IMR-90 (cell line): ENCODE data around the gene GPR173. TPM values are rescaled to one million over a fixed set of nuclear protein-coding genes. Genes with fewer than 3 reads are reported as not detected.
A peak's percentile ranks its signal among the peaks of the same experiment; 100 is the strongest.

Experiments used
- ATAC-seq: fragments of 200-7000 bp; cut with Tn5 transposase; 2 replicates; pipeline ENCODE4 v1.9.1; 2020; ENCODE audit warnings: low read depth, mild to moderate bottlenecking, moderate library complexity
- BruUV-seq: library from RNA; stranded (reverse); fragments of 400-500 nt; replicated peaks from 2 replicates; lab custom pipeline; 2021; lab: Mats Ljungman, UMichigan
- CTCF ChIA-PET: fragments of 300-600 bp; formaldehyde crosslinking; extraction: SDS; loops from one replicate; lab custom pipeline; 2021; ENCODE audit warnings: antibody characterized with exemption; lab: Yijun Ruan, JAX
- POLR2A ChIA-PET: fragments of 300-600 bp; sonication (Branson Sonifier 250); formaldehyde crosslinking; loops from one replicate; lab custom pipeline; 2022; ENCODE audit warnings: antibody characterized with exemption; ENCODE audit not compliant: unreplicated experiment; lab: Charles Lee
- DNase-seq: peaks from one replicate; pipeline ENCODE4 v3.0.0; 2013
- H2AFZ ChIP-seq: replicated peaks from 2 replicates; pipeline ENCODE3; 2013; ENCODE audit warnings: low read length, mild to moderate bottlenecking; ENCODE audit not compliant: poor library complexity
- H2AK5ac ChIP-seq: 2 replicates; pipeline ENCODE4 v1.6.1; 2013; ENCODE audit warnings: low read depth, low read length, inconsistent platforms
- H2AK9ac ChIP-seq: replicated peaks from 2 replicates; pipeline ENCODE3; 2013; ENCODE audit warnings: mild to moderate bottlenecking, low read depth, low read length, moderate library complexity; ENCODE audit not compliant: poor library complexity
- H2BK120ac ChIP-seq: 2 replicates; pipeline ENCODE4 v1.6.1; 2013; ENCODE audit warnings: low read depth, low read length, inconsistent platforms
- H2BK15ac ChIP-seq: 3 replicates; pipeline ENCODE4 v1.6.1; 2013; ENCODE audit warnings: low read depth, low read length, inconsistent platforms
- H2BK20ac ChIP-seq: 2 replicates; pipeline ENCODE4 v1.6.1; 2013; ENCODE audit warnings: low read depth, mild to moderate bottlenecking, inconsistent platforms, low read length, moderate library complexity
- H2BK5ac ChIP-seq: 2 replicates; pipeline ENCODE4 v1.6.1; 2013; ENCODE audit warnings: mild to moderate bottlenecking, low read depth, low read length, inconsistent platforms; ENCODE audit not compliant: poor library complexity, severe bottlenecking
- H3K14ac ChIP-seq: replicated peaks from 2 replicates; pipeline ENCODE4 v1.6.1; 2013; ENCODE audit warnings: low read depth, low read length, inconsistent platforms
- H3K18ac ChIP-seq: 2 replicates; pipeline ENCODE4 v1.6.1; 2013; ENCODE audit warnings: low read depth, low read length, control low read depth
- H3K23ac ChIP-seq: 2 replicates; pipeline ENCODE4 v1.6.1; 2013; ENCODE audit warnings: low read depth, low read length, inconsistent platforms
- H3K27ac ChIP-seq: 2 replicates; pipeline ENCODE4 v1.5.1; 2013; ENCODE audit warnings: mild to moderate bottlenecking, control low read depth, low read length; ENCODE audit not compliant: insufficient read depth
- H3K27me3 ChIP-seq: 2 replicates; pipeline ENCODE4 v1.6.1; 2013; ENCODE audit warnings: low read length; ENCODE audit not compliant: control insufficient read depth, insufficient read depth
- H3K36me3 ChIP-seq: 2 replicates; pipeline ENCODE4 v1.6.1; 2013; ENCODE audit warnings: low read length, mixed read lengths; ENCODE audit not compliant: control insufficient read depth, insufficient read depth
- H3K4ac ChIP-seq: 2 replicates; pipeline ENCODE4 v1.6.1; 2013; ENCODE audit warnings: low read depth, low read length, inconsistent platforms
- H3K4me1 ChIP-seq: 2 replicates; pipeline ENCODE4 v1.6.1; 2013; ENCODE audit warnings: low read length, mixed read lengths; ENCODE audit not compliant: control insufficient read depth, insufficient read depth
- H3K4me2 ChIP-seq: 2 replicates; pipeline ENCODE4 v1.6.1; 2013; ENCODE audit warnings: low read depth, mild to moderate bottlenecking, control low read depth, low read length, moderate library complexity
- H3K4me3 ChIP-seq: 2 replicates; pipeline ENCODE4 v1.5.1; 2013; ENCODE audit warnings: low read depth, mild to moderate bottlenecking, control low read depth, low read length, moderate library complexity; ENCODE audit not compliant: insufficient read depth
- H3K56ac ChIP-seq: 2 replicates; pipeline ENCODE4 v1.6.1; 2013; ENCODE audit warnings: low read length, inconsistent platforms; ENCODE audit not compliant: insufficient read depth; ENCODE audit errors: extremely low read depth
- H3K79me1 ChIP-seq, 2 experiments: 2 replicates each; pipeline ENCODE4 v1.6.1; 2013; ENCODE audit warnings: low read length in 2 of 2, inconsistent platforms in 1 of 2, low read depth in 1 of 2
- H3K9ac ChIP-seq: 2 replicates; pipeline ENCODE4 v1.6.1; 2013; ENCODE audit warnings: low read depth, low read length, control low read depth
- H3K9me1 ChIP-seq: 2 replicates; pipeline ENCODE4 v1.6.1; 2013; ENCODE audit warnings: low read length, inconsistent platforms; ENCODE audit not compliant: insufficient read depth
- H3K9me3 ChIP-seq: 2 replicates; pipeline ENCODE4 v1.6.1; 2013; ENCODE audit warnings: low read length; ENCODE audit not compliant: control insufficient read depth, insufficient read depth
- H4K20me1 ChIP-seq: 2 replicates; pipeline ENCODE4 v1.6.1; 2013; ENCODE audit warnings: low read length, inconsistent platforms; ENCODE audit not compliant: insufficient read depth
- H4K5ac ChIP-seq: 2 replicates; pipeline ENCODE4 v1.6.1; 2013; ENCODE audit warnings: mild to moderate bottlenecking, low read depth, low read length, control low read depth
- H4K8ac ChIP-seq, 2 experiments: 2 replicates each; pipeline ENCODE4 v1.6.1; 2013; ENCODE audit warnings: low read depth in 2 of 2, low read length in 2 of 2, control low read depth in 1 of 2, inconsistent platforms in 1 of 2
- H4K91ac ChIP-seq: 2 replicates; pipeline ENCODE4 v1.6.1; 2013; ENCODE audit warnings: low read depth, low read length, inconsistent platforms; ENCODE audit not compliant: insufficient read depth
- BHLHE40 ChIP-seq: fragments of 150-350 bp; IDR thresholded peaks from 2 replicates; pipeline ENCODE4 v1.6.1; 2016; ENCODE audit warnings: mild to moderate bottlenecking, low read depth, low read length
- CEBPB ChIP-seq: IDR thresholded peaks from 2 replicates; pipeline ENCODE4 v1.6.1; 2012; ENCODE audit warnings: low read depth, low read length, improper control_type of control experiment
- CHD1 ChIP-seq: IDR thresholded peaks from 2 replicates; pipeline ENCODE4 v1.6.1; 2012; ENCODE audit warnings: low read depth, low read length, improper control_type of control experiment
- FOS ChIP-seq: fragments of 150-350 bp; IDR thresholded peaks from 2 replicates; pipeline ENCODE4 v1.6.1; 2016; ENCODE audit warnings: low read depth, low read length
- MAFK ChIP-seq: IDR thresholded peaks from 2 replicates; pipeline ENCODE4 v1.6.1; 2012; ENCODE audit warnings: low read depth, low read length, improper control_type of control experiment
- MXI1 ChIP-seq: IDR thresholded peaks from 2 replicates; pipeline ENCODE4 v1.6.1; 2012; ENCODE audit warnings: low read depth, mild to moderate bottlenecking, low read length, moderate library complexity, borderline replicate concordance
- POLR2A ChIP-seq: IDR thresholded peaks from 2 replicates; pipeline ENCODE4 v1.6.1; 2012; ENCODE audit warnings: mild to moderate bottlenecking, low read depth, low read length
- WGBS, 2 experiments: methylation state at CpG; one replicate each; pipeline versions ENCODE4 v1.1.5 to v1.1.7; 2013; ENCODE audit warnings: missing lambda C conversion rate in 2 of 2; ENCODE audit not compliant: insufficient read length in 1 of 2; ENCODE audit errors: extremely low coverage in 2 of 2; 5-methylcytosine and 5-hydroxymethylcytosine counted together
- dilution Hi-C: fragments of 300-500 bp; cut with HindIII; formaldehyde crosslinking; loops from one replicate; pipeline ENCODE4 v1.14.3; 2018; ENCODE audit warnings: low sequenced_read_pairs; ENCODE audit not compliant: unreplicated experiment
- in situ Hi-C: fragments of 300-500 bp; cut with MboI; formaldehyde crosslinking; loops from 3 replicates; pipeline ENCODE4 v1.14.3; 2019; ENCODE audit warnings: low sequenced_read_pairs, inconsistent platforms, mixed read lengths
- intact Hi-C: fragments of 100-400 bp; cut with micrococcal nuclease; formaldehyde crosslinking; loops from 2 replicates; pipeline ENCODE4 v1.10.0; 2022
- polyA plus RNA-seq, 3 experiments: library from polyadenylated mRNA; depleted of rRNA; stranded (reverse); fragments of >200 nt; gene quantifications; 2 replicates each; pipeline ENCODE4 v1.2.3, GENCODE V29; 2012; ENCODE audit warnings: low replicate concordance in 1 of 3
- total RNA-seq: library from RNA; depleted of rRNA; stranded (reverse); fragments of >200 nt; gene quantifications from 2 replicates; pipeline ENCODE4 v1.2.3, GENCODE V29; 2012
- TF ChIP-seq, protein P1 (sequence below): conservative IDR thresholded peaks from 2 replicates; pipeline ENCODE4 v1.5.1; 2012; ENCODE audit warnings: mild to moderate bottlenecking, low read depth, low read length, improper control_type of control experiment

The GPR173 gene
- total and polyA plus RNA-seq, 2 of the 4 experiments (the other 2 are of a cell fraction) = 0.90 to 6.1 TPM

DNA sequence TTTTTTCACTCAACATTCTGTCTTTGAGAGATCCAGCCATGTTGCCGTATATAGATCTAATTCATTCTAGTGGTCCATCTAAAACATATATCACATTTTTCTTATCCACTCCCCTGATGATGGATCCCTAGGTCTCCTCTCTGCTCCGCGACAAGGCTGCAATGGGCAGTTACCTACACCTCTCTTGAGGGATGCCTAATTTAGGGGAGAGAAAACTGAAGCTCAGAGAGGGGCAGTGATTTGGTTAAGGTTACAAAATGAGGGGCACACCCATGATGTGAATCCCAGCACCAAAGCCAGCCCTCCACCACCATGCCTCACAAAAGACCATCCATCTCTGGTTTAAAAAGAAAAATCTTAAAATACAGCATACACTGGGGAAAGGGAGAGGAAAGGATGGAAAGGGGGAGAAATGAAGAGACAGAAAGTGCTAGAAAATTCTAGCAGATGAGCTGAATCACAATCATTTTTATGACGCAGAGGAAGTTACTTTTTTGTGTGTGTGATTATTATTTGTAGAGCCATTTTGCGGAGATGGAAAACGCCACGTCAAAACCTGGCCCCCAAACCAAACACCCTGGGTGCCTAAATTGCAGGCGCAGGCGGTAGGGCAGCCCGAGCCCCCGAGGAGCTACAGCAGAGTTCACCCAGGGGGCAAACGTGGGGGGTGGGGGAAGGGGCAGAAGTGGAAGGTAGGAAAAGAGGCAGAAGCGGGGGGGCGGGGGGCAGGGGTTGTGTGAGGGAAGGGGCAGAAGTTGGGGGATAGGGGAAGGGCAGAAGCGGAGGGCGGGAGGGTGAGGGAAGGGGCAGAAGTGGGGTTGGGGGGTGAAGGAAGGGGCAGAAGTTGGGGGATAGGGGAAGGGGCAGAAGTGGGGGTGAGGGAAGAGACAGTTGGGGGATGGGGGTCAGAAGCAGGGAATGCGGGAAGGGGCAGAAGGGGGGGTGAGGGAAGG is 32.3 kb downstream of the GPR173 start:
- Histone ChIP-seq H3K4me2 (peak overlapping the region; percentile 85), H3K27me3 (no peaks in the 10 kb centered on the region; the same call in 1 of the 2 replicates), H3K4ac (peak overlapping the region; percentile 83), H3K56ac (peak overlapping the region; percentile 43; the same call in 1 of the 2 replicates), H2BK15ac (0 out of 3 replicates have a peak overlapping the region, but pooled peaks have one; percentile 74), H3K23ac (peak overlapping the region; percentile 27; the same call in 1 of the 2 replicates), H3K14ac (peak overlapping the region; percentile 50; the same call in 1 of the 2 replicates), H3K4me3 (peak overlapping the region; percentile 30; the same call in 1 of the 2 replicates), H3K18ac (peak overlapping the region; percentile 77), H2AK5ac (peak overlapping the region; percentile 65), H3K27ac (peak overlapping the region; percentile 88), H2BK5ac (peak overlapping the region; percentile 63), H2AK9ac (peak overlapping the region; percentile 90), H3K36me3 (peaks cover 25% of the 10 kb centered on the region), H3K9ac (peak overlapping the region; percentile 66), H2BK120ac (peak overlapping the region; percentile 6; the same call in 1 of the 2 replicates), H3K9me1 (peaks cover 8% of the 10 kb centered on the region), H4K8ac (peak overlapping the region; percentile 38 to 43; a peak in 3 of 4 replicates), H2BK20ac (peak overlapping the region; percentile 41), H2AFZ (peak overlapping the region; percentile 60), H3K9me3 (no peaks in the 10 kb centered on the region), H4K91ac (peak overlapping the region; percentile 40; the same call in 1 of the 2 replicates), H3K4me1 (peaks cover 3% of the 10 kb centered on the region; the same call in 1 of the 2 replicates), H4K20me1 (peaks cover 29% of the 10 kb centered on the region), H4K5ac (peak overlapping the region; percentile 90), H3K79me1 (peaks cover 8 to 37% of the 10 kb centered on the region in 2 experiments; a peak in 2 of 4 replicates)
- dilution Hi-C loops = no loop called here
- CTCF ChIA-PET = no interaction called here
- WGBS, 2 experiments = no CpG with 5 or more reads among the region's 17 CpGs
- POLR2A ChIA-PET = no interaction called here
- BruUV-seq = no TSS peak
- intact Hi-C loops = no loop called here
- in situ Hi-C loops = no loop called here
- DNase-seq = peak; percentile 43
- TF ChIP-seq MXI1 (no peak), FOS (no peak), CHD1 (no peak), BHLHE40 (no peak), MAFK (no peak), CEBPB (no peak), POLR2A (0 out of 2 replicates have a peak, but pooled peaks have one; percentile 35)
- TF ChIP-seq, protein P1, sequence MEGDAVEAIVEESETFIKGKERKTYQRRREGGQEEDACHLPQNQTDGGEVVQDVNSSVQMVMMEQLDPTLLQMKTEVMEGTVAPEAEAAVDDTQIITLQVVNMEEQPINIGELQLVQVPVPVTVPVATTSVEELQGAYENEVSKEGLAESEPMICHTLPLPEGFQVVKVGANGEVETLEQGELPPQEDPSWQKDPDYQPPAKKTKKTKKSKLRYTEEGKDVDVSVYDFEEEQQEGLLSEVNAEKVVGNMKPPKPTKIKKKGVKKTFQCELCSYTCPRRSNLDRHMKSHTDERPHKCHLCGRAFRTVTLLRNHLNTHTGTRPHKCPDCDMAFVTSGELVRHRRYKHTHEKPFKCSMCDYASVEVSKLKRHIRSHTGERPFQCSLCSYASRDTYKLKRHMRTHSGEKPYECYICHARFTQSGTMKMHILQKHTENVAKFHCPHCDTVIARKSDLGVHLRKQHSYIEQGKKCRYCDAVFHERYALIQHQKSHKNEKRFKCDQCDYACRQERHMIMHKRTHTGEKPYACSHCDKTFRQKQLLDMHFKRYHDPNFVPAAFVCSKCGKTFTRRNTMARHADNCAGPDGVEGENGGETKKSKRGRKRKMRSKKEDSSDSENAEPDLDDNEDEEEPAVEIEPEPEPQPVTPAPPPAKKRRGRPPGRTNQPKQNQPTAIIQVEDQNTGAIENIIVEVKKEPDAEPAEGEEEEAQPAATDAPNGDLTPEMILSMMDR = no peak
- no peak for ATAC-seq
